Smooth muscle cell (in vitro differentiated cells): ENCODE measurements around the gene HTT. TPM values are rescaled to one million over a fixed set of nuclear protein-coding genes. Genes with fewer than 3 reads are reported as not detected.

ENCODE experiments used
- DNase-seq: peaks from one replicate; lab custom pipeline; 2025; ENCODE audit not compliant: unreplicated experiment; lab: John Stamatoyannopoulos, UW
- H2AFZ ChIP-seq: fragments of 200-600 bp; sonication (generic); 2 replicates; pipeline ENCODE4 v1.6.0; 2016; ENCODE audit warnings: antibody characterized with exemption, low read depth, mild to moderate bottlenecking
- H3F3A ChIP-seq: fragments of 200-600 bp; sonication (generic); 2 replicates; pipeline ENCODE4 v1.6.0; 2017; ENCODE audit warnings: antibody characterized with exemption, low read depth
- H3K27ac ChIP-seq: fragments of 200-600 bp; sonication (generic); 2 replicates; pipeline ENCODE4 v1.5.1; 2016; ENCODE audit warnings: low read depth, mild to moderate bottlenecking
- H3K27me3 ChIP-seq: fragments of 200-600 bp; sonication (generic); 2 replicates; pipeline ENCODE4 v1.6.1; 2016; ENCODE audit warnings: low read depth, mild to moderate bottlenecking
- H3K36me3 ChIP-seq: fragments of 200-600 bp; sonication (generic); 2 replicates; pipeline ENCODE4 v1.5.1; 2016; ENCODE audit warnings: low read depth
- H3K4me1 ChIP-seq: fragments of 200-600 bp; sonication (generic); 2 replicates; pipeline ENCODE4 v1.5.1; 2016; ENCODE audit warnings: low read depth
- H3K4me2 ChIP-seq: fragments of 200-600 bp; sonication (generic); 2 replicates; pipeline ENCODE4 v1.6.0; 2016; ENCODE audit warnings: mild to moderate bottlenecking
- H3K4me3 ChIP-seq: fragments of 200-600 bp; sonication (generic); 2 replicates; pipeline ENCODE4 v1.5.1; 2016; ENCODE audit warnings: mild to moderate bottlenecking
- H3K79me2 ChIP-seq: fragments of 200-600 bp; sonication (generic); 2 replicates; pipeline ENCODE4 v1.6.0; 2016; ENCODE audit warnings: low read depth, mild to moderate bottlenecking
- H3K9ac ChIP-seq: fragments of 200-600 bp; sonication (generic); 2 replicates; pipeline ENCODE4 v1.6.0; 2016; ENCODE audit warnings: low read depth
- H3K9me3 ChIP-seq: fragments of 200-600 bp; sonication (generic); replicated peaks from 2 replicates; pipeline ENCODE4 v1.5.1; 2016; ENCODE audit warnings: low read depth
- H4K20me1 ChIP-seq: fragments of 200-600 bp; sonication (generic); 2 replicates; pipeline ENCODE4 v1.6.0; 2016; ENCODE audit warnings: low read depth
- WGBS: methylation state at CpG from one replicate; pipeline ENCODE4 v1.1.7; 2016; ENCODE audit warnings: low lambda C conversion rate; 5-methylcytosine and 5-hydroxymethylcytosine counted together
- polyA plus RNA-seq: library from polyadenylated mRNA; unstranded; fragments of >200 nt; fragmentation: Nextera tagmentation; extraction: Ambion mirVana; gene quantifications from 2 replicates; pipeline ENCODE4 v1.2.1, GENCODE V29; 2016
- total RNA-seq: library from RNA; depleted of rRNA; stranded (reverse); fragments of >200 nt; gene quantifications from 2 replicates; pipeline ENCODE4 v1.2.3, GENCODE V29; 2014
- TF ChIP-seq, protein P1 (sequence below): fragments of 200-600 bp; sonication (generic); IDR thresholded peaks from 2 replicates; pipeline ENCODE4 v1.5.1; 2017; ENCODE audit warnings: borderline replicate concordance, mild to moderate bottlenecking, antibody characterized with exemption; ENCODE audit not compliant: insufficient read depth, poor library complexity, severe bottlenecking

The HTT gene
- total and polyA plus RNA-seq, 2 experiments from 2014 or later: 7.1 to 16.4 TPM

DNA sequence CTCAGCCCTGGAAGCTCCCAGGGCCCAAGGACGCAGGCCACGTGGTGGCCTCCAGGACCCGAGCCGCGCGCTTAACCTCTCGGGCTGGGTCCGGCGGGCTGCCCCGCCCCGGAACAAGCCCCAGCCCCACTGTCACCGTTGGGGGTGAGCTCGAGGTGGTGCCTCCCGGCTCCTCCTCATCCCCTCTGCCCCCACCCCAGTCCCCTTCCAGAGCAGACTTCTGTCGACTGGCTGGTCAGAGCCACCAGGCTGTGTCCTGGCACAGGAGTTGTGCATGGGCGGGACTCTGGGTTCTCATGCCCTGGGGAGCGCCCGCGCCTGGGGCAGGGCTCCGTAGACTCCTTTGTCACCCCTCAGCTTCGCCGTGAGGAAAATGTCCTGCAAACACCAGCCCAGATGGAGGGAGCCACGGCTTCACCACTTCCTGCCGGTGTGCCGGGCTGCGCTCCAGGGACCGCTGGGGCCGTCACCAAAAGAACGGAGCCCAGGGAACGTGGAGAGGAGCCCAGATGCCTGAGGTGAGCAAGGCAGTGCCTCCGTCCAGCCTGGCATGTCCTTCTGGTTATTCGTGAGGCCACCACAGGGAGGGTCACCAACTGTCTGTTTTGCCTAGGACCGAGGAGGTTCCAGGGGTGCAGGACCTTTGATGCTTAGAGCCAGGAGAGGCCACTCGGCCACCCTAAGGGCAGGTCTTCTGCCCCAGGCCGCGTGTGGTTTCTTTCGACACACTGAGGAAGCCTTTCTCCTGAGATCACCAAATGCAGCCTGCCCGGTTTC is 211.3 kb downstream of the HTT start:
- H3K79me2 ChIP-seq: no peaks in the 10 kb centered on the region
- WGBS: 86% methylated on average over 31 of the region's 38 CpGs

DNA sequence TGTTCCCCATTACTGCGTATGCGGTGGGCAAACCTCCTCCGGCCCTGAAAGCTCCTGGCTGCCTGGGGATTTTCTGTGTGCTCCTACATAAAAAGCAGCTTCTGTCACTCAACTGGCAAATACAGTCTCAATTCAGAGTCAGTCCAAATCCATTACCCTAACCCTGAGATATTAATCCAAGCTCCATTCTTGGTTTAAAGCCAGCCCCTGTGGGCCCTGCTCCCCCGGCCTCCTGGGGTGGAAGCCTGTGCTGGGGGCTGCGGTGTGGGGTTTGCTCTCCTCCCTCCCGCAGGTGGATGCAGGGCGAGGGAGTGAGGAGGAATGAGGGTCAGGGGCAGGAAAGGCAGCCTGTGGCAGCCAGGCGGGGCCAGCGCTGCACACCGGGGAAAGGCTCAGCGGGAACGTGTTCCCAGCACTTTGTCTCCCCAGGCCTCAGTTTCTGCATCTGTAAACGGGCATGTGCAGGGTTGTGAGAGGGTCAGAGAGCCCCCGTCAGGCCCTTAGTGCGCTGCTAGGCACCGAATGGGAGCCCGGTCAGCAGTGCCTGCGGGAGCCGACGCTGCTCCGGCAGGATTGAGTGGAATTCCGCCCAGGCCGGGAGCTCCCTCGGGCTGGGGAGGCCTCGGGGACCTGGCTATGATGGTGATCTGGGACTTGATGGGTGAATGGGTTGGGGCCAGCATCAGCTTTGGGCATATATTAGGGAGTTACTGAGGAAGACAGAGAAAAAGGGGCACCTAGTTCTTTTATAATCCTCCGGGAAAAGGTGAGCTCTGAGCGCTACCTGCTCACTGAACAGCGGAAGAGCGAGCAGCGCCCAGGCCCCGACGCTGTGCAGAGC is 212.1 kb downstream of the HTT start:
- H3K4me2 ChIP-seq: no peak overlapping the region
- TF ChIP-seq, protein P1, sequence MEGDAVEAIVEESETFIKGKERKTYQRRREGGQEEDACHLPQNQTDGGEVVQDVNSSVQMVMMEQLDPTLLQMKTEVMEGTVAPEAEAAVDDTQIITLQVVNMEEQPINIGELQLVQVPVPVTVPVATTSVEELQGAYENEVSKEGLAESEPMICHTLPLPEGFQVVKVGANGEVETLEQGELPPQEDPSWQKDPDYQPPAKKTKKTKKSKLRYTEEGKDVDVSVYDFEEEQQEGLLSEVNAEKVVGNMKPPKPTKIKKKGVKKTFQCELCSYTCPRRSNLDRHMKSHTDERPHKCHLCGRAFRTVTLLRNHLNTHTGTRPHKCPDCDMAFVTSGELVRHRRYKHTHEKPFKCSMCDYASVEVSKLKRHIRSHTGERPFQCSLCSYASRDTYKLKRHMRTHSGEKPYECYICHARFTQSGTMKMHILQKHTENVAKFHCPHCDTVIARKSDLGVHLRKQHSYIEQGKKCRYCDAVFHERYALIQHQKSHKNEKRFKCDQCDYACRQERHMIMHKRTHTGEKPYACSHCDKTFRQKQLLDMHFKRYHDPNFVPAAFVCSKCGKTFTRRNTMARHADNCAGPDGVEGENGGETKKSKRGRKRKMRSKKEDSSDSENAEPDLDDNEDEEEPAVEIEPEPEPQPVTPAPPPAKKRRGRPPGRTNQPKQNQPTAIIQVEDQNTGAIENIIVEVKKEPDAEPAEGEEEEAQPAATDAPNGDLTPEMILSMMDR: no peak
- H3F3A ChIP-seq: no peaks in the 10 kb centered on the region
- no peaks in the 10 kb centered on the region for H3K79me2 ChIP-seq
- no peaks in the 10 kb centered on the region for H3K9me3 ChIP-seq
- no peak overlapping the region for H2AFZ ChIP-seq
- 88% methylated on average over 32 of the region's 32 CpGs for WGBS
- no peaks in the 10 kb centered on the region for H4K20me1 ChIP-seq
- no peak overlapping the region for H3K9ac ChIP-seq
- H3K27ac ChIP-seq: no peak overlapping the region
- H3K36me3 ChIP-seq: no peaks in the 10 kb centered on the region
- no peak for DNase-seq
- no peak overlapping the region for H3K4me3 ChIP-seq
- peaks cover under 1% of the 10 kb centered on the region for H3K4me1 ChIP-seq
- H3K27me3 ChIP-seq: no peaks in the 10 kb centered on the region

More for the DNA sequence above, 211.3 kb downstream of the HTT start:
- Histone ChIP-seq H2AFZ (no peak overlapping the region), H3K4me3 (no peak overlapping the region), H3K9ac (no peak overlapping the region), H4K20me1 (no peaks in the 10 kb centered on the region), H3K9me3 (no peaks in the 10 kb centered on the region), H3K4me1 (no peaks in the 10 kb centered on the region), H3K27me3 (no peaks in the 10 kb centered on the region), H3K36me3 (no peaks in the 10 kb centered on the region), H3K4me2 (no peak overlapping the region), H3K27ac (no peak overlapping the region), H3F3A (no peaks in the 10 kb centered on the region)
- TF ChIP-seq, protein P1: no peak
- no peak for DNase-seq

DNA sequence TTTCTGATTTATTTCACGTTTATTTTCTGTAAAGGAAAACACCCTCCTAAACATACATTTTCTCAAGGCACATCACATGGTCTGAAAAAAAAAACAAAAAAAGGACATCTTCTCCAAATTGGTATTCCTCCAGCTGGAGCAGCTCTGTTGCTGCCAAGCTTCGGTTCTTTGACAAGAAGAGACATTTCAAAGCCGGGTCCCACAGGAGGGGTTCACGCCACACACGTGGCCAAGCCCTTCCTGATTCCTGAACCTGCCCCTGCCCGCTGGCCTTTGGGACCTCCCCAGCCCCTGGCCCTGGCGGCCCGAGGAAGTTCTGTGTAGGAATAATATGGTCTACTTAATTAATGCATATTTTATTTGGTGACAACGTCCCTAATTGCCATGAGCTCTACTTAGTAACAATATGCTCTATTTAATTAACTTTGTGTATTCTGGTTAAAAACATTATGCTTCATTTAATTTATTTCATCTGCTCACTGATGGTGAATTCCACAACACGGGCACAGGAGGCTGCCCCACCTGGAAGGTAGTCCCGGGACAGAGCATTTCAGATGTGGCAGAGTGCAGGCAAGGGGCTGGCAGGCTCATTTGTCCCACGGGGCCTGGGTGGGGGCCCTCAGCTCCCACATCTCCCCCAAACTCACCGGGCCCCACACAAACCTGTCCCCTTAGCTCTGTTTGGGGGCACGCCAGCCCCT is 212.9 kb downstream of the HTT start:
- DNase-seq: no peak
- Histone ChIP-seq H3K4me3 (no peak overlapping the region), H3K4me1 (peaks cover 4% of the 10 kb centered on the region), H3K36me3 (no peaks in the 10 kb centered on the region), H3K9ac (no peak overlapping the region), H3K27ac (no peak overlapping the region), H3K4me2 (no peak overlapping the region), H3K27me3 (no peaks in the 10 kb centered on the region), H3K79me2 (no peaks in the 10 kb centered on the region), H2AFZ (no peak overlapping the region), H3K9me3 (no peaks in the 10 kb centered on the region), H4K20me1 (no peaks in the 10 kb centered on the region), H3F3A (peaks cover 8% of the 10 kb centered on the region)
- 93% methylated on average over 14 of the region's 14 CpGs for WGBS
- TF ChIP-seq, protein P1: no peak
